HL-60 (cell line): Measurements from ENCODE around the gene PACSIN1.

ENCODE experiments used
- CTCF ChIP-seq: IDR thresholded peaks from one replicate; pipeline ENCODE4 v1.5.1; 2011; ENCODE audit warnings: low read length, control low read depth, inconsistent platforms; ENCODE audit not compliant: insufficient read depth
- POLR2AphosphoS5 ChIP-seq: IDR thresholded peaks from 2 replicates; pipeline ENCODE4 v1.6.1; 2012; ENCODE audit warnings: low read depth
- TF ChIP-seq, protein P1 (sequence below): IDR thresholded peaks from 2 replicates; pipeline ENCODE4 v1.6.1; 2012; ENCODE audit warnings: low read depth; ENCODE audit not compliant: insufficient replicate concordance

GRCh38 chr6:34583861-34584604, 118.2 kb downstream of the PACSIN1 start:
- no peak for TF ChIP-seq CTCF
- TF ChIP-seq, protein P1, sequence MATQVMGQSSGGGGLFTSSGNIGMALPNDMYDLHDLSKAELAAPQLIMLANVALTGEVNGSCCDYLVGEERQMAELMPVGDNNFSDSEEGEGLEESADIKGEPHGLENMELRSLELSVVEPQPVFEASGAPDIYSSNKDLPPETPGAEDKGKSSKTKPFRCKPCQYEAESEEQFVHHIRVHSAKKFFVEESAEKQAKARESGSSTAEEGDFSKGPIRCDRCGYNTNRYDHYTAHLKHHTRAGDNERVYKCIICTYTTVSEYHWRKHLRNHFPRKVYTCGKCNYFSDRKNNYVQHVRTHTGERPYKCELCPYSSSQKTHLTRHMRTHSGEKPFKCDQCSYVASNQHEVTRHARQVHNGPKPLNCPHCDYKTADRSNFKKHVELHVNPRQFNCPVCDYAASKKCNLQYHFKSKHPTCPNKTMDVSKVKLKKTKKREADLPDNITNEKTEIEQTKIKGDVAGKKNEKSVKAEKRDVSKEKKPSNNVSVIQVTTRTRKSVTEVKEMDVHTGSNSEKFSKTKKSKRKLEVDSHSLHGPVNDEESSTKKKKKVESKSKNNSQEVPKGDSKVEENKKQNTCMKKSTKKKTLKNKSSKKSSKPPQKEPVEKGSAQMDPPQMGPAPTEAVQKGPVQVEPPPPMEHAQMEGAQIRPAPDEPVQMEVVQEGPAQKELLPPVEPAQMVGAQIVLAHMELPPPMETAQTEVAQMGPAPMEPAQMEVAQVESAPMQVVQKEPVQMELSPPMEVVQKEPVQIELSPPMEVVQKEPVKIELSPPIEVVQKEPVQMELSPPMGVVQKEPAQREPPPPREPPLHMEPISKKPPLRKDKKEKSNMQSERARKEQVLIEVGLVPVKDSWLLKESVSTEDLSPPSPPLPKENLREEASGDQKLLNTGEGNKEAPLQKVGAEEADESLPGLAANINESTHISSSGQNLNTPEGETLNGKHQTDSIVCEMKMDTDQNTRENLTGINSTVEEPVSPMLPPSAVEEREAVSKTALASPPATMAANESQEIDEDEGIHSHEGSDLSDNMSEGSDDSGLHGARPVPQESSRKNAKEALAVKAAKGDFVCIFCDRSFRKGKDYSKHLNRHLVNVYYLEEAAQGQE = no peak
- no peak for TF ChIP-seq POLR2AphosphoS5
